Stimulated activated CD4-positive, alpha-beta T cell treated with anti-CD3 and anti-CD28 coated beads, Interleukin-15, amount 100 ng/mL, for 48 hours (primary cell): ENCODE results near the gene PAGE1.
"Not testable (repeated sequence)": the region's sequence is repeated elsewhere in the genome, so short reads cannot be mapped to it uniquely, and the experiment has no call there.

Experiments used
- DNase-seq, 2 donors: peaks; one replicate each; pipeline ENCODE4 v3.0.0-alpha.2; 2020; ENCODE audit warnings: low read depth in 2 of 2

PAGE1 gene, protein sequence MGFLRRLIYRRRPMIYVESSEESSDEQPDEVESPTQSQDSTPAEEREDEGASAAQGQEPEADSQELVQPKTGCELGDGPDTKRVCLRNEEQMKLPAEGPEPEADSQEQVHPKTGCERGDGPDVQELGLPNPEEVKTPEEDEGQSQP

DNA sequence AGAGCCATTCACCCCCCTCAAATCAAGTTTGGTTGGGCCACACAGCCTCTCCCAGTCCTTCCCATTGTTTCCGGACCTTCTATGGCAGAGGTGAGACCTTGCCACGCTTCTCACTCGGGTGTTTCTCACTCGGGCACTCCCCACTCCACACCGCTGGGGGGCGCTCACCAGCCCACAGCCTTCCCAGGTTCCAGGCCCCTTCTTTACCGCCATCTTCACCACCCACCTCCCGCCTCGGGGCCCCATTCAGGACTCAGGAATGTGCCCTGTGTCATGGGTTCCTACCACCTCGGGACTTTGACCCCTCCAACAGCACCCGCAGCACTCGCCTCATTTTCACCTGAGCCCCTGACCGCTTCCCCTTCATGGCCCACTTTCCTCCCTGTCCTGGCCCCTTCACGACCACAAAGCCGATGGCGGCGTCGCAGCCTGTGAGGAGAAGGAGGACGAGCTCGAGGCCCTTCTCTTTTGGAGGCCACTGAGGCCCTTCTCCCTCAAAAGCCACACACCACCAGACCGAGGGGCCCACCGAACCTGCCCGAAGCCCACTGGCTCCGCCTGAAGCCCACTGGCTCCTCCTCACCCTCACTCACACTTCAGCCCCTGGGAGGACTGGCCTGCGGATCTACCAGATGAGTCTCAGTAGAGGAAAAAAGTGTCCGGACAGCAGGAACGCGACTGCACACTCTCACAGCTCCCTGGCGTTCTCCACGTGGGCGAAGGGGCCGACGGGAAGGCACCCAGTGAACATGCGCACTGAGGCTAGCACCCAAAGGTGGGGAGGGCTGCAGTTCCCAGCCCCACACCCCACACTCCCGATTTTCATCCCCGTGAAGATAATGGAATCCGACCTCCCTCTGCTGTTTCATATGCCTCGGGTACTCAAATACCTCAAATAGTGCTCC, at the start of gene PAGE1:
PAGE1 (minus strand) TSS at position 709 of the 905 bp plus-strand sequence. CDS start 1,214 bp downstream, outside the sequence.
- DNase-seq: no peak

DNA sequence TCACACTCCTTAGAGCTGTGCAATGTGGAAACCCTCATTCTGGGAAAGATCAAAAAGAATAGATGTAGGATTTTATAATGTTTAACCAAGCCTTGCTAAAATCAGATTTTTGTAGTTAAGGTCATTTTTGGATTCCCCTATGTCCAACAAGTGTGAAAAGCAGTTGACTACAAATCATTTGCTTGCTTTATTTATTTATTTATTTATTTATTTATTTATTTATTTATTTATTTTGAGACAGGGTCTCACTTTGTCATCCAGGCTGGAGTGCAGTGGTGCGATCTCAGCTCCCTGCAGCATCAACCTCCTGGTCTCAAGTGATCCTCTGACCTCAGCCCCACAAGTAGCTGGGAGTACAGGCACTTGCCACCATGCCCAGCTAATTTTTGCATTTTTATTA, 45.7 kb upstream of the PAGE1 start:
- not testable (repeated sequence) for DNase-seq

DNA sequence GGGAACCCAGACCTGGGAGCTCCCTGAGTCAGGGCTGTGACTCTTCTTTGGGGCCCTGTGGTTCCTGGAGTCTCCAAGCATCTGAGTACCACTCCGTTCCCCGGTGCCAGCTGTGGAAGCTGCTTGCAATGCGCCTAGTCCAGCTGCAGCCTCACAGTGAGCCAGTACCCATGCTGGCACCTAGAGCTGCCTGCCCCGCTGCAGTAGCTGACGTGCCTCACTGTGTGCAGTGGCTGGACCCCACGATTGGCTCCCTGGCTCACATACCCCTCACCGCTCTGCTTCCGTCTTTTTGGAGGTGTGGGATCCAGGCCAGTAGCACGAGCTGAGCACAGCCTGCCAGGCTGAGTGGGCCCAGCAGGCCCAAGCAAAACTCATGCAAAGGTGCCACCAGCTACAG, 32.1 kb upstream of the PAGE1 start:
- no peak for DNase-seq

DNA sequence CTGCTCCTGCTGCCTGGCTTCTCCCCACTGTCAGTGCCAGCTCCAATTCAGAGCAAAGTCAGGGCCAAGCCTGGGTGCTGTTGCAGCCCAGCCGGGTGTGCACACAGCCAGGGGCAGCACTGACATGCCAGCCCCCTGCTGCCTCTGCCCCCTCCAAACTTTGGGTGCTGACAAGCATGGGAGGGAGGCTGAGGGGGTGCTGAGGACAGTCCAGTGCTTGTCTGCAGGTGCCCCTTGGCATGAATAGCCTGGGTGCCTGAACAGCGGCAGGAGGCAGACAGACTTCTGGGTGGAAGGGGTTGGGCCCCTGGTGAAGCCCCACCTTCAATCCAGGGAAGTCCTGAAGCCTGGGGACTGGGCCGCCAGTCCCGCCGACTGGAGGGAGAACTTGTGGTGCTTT, 31.2 kb upstream of the PAGE1 start:
- DNase-seq: no peak

DNA sequence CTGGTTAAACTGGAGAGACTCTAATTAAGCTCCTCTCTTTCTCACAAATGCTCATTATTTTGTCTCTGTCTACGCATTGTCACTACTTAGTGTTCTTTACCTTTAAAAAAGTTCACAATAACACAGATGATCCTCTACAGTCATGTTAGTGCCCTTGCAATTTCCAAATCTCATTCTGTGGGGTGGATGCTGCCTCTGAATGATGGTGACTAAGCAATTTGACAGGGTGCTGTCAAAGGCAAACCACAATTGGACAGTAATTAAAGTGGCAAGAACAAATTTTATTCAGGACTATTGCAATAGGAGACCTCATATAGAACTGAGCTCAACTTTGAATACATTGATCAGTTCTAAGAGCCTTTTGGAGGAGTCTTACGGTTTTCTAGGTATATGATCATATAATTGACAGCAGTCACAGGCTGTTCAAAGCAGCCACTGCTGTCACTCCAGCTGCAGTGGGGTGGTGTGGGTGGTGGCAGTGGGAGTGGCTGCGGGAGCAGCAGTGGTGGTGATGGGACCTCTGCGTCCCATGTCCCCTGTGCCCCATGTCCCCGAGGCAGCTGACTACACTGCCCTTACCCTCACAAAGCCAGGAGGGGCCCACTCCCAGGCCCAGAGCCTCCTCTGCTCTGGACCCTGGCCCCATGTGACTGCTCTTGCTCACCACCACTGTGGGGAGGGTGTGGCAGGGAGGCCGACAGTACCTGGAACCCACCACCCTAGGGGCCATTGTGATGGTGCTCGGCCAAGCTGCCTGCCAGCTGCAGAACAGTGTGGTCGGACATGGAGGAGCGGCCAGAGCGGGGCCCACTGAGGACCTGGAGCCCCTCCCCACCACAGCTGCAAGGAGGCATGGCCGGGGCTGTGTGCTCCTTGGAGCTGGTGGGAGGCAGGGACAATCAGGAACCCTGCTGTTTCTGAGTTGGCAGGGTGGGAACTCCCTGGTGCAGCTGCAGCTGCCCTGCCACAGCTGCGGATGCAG, 30.4 kb upstream of the PAGE1 start:
- no peak for DNase-seq

DNA sequence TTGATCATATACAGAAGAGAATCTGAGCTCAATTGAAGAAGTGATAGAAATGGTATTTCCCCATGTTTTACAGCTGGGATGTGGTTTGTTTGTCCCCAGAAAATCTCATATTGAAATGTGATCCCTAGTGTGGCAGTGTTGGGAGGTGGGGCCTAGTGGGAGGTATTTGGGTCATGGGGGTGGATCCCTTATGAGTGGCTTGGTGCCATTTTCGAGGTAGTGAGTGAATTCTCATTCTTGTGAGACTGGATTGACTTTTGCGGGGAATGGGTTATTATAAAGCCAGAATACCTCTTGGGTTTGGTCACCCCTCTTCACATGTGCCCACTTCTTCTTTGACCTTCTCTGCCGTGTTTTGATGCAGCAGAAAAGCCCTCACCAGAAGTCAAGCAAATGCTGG, 29.6 kb upstream of the PAGE1 start:
- no peak for DNase-seq

DNA sequence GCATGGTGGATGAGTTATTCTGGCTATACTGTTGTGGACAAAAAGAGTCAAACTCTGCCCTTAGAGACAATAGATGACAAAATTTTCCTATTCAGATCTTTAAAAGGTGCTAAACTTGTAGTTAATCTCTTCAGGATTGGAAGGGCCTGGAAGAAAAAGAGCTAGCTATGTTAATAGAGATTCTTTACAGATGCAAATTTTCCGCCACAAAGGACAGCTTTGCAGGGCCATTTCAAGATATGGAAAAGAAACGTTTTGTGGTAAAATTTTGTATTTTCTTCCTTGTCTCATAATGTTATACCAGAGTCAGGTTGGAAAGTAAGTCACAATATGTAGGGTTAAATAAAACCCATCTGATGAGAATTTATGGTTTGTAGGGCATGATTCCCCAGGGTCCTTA, 24.3 kb upstream of the PAGE1 start:
- not testable (repeated sequence) for DNase-seq

DNA sequence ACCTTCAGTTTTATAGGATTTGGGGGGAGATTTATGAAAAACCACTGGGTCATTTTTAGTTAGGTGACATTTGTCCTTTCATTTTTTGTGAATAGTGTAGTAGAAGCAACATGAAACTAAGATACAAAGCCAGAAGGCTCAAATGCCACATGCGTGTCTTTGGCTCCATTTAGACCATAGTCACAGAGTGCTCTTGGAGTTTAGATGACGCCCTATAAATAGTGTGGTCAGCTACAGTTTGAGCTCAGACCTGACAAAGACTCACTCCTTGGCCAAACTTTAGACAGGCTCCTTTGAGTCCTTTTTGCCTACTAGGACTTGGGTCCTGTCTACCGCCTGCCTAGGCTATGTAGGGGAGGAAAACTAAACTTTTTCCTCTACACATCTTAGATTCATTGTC, 16.8 kb upstream of the PAGE1 start:
- no peak for DNase-seq

DNA sequence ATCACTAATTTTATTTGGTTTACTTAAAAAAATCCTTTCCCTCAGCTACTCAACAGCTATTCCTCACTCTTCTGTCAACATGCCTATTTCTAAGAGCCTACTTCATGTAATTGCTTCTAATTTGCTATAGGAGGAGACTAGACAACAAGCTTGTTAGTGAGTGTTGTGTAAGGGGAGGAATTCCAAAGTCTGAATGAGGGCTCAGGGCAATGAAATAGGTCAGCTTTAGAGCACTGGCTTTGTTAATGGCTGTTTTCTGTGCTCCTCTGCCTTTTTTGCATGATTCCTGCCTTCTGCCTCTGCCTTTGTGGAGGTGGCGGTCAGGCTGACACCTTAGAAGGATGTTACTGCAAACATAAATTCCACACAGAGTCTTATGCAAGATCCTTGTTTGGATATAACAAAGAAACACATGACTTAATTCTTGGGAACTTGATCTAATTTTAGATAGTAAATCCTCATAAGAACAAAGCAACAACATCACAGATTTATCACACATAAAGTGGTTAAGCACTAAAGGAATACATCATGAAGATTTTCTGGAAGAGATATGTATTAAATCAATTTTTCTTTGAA, 15.0 kb upstream of the PAGE1 start:
- DNase-seq: no peak

DNA sequence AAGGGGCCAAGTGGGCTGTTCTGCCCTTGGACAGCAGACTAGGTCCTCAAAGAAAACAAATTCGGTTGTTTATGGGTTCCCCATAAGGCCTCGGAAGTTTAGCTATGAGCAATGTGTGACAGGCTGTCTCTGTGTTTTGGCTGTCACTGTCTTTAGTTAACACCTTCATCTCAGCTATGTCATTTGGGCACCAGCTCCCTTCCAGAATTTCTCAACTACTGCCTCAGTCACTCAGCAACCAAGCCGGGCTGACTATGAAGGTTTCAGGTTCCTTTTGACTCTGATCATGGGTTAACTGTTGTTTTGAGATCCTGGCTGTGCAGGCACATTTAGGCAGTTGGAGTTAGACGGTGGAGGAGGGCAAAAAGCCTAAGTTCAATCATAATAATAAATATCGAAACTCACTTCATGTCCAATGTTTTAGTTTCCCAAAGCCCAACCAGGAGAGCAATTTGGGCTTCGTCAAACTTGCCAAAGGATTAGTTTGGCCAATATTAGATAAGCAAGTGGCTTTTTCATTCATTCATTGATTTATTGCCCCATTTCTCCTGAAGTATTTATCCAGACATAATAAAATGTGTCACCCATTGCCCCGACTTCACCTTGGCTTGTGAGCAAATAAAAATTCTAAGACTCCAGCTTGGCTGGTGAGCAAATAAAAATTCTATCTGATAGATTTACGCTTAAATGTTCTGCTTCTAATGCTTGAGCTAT, 9.1 kb upstream of the PAGE1 start:
- DNase-seq: no peak

DNA sequence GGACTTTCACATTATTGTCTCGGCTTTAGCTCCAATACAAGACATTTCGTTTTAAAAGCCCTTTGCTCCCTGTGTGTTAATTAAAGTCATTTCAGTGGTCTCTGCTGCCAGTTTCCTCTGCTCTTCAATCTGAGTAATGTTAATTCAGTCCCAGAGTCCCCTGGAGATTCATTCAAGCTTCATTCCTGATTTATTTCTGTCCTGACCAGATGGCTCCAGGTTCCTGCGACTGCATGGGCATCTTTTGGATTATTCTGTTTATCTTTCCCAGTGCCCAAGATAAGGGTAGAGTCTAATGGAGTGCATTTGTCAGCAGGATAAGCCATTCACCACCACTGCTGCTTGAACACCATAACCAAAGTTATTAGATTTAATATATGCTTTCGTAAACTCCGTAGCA, 6.1 kb upstream of the PAGE1 start:
- DNase-seq: no peak

DNA sequence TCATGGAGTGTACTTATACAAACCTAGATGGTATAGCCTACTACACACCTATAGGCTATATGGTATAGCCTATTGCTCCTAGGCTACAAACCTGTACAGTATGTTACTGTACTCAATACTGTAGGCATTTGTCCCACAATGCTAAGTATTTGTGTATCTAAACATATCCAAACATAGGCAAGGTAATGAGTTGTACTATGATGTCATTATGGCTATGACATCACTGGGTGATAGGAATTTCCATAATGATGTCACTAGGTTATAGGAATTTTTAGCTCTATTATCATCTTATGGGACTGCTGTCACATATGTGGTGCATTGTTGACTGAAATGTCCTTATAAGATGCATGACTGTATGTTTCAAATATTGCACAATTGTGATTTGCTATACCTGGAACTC, 5.5 kb upstream of the PAGE1 start:
- DNase-seq: no peak

DNA sequence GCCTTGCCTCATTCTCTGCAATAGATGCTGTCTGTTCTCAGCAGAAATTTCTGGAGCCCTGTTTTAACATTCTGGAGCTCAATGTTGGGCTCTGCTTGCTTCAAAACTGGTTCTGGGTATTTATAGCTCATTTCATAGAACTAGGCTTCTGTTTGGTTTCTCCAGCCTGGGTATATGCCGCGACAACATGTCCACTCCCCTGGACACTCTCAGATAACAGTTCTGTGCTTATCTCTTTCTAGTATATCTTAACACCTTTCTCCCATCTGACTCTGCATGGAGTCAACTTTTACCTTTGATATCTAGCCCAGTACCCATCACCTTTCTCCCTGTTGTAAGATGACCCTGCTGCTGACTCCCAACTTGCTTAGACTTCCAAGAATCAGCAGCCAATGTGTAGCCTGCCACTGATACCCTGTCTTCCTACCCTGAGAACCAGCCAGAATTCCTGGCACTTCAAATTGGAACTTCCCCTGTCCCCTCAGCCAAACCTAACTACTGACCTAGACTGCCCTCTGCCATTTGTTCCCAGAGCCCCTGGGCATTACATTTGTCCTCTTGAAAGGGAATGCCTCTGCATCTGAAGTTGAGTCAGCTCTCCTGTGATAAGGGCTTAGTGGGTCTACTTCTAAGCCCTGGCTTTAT, 20.6 kb downstream of the PAGE1 start:
- no peak for DNase-seq

DNA sequence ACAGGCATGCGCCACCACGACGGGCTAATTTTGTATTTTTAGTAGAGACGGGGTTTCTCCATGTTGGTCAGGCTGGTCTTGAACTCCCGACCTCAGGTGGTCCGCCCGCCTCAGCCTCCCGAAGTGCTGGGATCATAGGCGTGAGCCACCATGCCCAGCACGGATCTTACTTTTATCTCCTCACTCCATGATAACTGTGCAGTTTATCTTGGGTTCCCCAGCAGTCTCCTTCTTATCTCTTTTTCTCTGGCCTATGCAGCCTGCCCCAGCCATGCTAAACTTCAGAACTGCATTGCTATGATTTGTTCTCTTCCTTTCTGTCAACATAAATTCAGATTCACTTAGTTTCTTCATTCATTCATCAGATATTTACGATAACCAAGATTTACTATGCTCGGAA, 22.4 kb downstream of the PAGE1 start:
- DNase-seq: no peak

DNA sequence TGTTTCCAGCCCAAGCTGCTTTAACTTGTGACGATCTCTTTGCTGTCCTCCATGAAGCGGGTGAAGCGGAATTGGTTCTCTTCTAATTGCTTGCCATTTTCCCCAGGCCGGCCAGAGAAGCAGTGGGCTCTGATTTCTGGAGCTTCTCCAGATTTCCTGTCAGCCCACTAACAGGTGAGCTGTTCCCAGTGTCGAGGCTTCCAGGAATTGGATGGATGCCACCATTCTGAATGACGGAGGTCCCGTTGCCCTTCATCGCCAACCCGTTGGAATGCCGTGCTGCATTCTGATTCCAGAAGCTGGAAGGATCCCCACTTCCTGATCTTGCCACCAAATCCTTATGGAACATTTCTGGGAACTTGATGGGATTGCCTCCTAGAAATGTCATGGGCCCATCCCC, 31.0 kb downstream of the PAGE1 start:
- no peak for DNase-seq

DNA sequence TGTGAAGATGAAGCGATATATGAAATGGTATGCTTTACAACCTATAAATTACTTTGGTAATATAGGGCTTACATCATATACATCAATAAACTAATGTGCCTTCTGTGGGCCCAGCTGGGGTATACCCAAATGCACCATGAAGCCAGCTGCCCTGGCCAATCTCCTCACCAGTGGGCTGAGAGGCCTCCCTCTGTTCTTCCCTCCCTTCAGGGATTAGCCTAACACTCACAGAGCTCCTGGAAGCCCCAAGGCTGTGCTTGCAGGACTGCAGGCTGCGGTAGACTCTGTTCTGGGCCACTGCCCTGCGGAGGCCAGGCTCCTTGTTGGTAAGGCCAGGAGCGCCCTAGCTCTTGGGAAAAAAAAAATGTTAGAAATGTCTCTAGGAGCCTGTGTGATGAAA, 33.9 kb downstream of the PAGE1 start:
- DNase-seq: no peak

DNA sequence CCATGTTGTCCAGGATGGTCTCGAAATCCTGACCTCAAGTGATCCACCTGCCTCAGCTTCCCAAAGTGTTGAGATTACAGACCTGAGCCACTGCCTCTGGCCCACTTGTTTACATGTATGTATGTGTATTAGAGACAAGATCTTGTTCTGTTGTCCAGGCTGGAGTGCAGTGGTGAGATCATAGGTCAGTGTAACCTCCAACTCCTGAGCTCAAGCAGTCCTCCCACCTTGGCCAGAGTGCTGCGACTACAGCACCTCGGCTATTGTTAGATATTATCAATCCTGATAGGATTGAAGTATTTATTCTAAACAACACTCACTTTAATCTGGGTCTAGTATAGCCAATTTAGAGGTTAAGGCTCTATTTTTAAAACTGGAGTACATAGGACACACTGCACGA, 36.0 kb downstream of the PAGE1 start:
- DNase-seq: no peak

DNA sequence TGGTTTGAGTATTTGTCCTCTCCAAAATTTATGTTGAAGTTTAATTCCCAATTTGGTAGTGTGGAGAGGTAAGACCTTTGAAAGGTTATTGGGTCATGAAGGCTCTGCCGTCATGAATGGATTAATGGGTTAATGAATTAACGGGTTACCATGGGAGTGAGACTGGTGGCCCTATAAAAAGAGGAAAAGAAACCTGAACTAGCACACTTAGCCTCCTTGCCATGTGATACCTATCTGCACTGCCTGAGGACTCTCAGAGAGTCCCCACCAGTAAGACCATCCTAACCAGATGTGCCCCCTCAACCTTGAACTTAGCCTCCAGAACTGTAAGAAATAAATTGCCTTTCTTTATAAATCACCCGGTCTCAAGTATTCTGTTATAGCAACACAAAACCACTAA, 39.3 kb downstream of the PAGE1 start:
- no peak for DNase-seq

DNA sequence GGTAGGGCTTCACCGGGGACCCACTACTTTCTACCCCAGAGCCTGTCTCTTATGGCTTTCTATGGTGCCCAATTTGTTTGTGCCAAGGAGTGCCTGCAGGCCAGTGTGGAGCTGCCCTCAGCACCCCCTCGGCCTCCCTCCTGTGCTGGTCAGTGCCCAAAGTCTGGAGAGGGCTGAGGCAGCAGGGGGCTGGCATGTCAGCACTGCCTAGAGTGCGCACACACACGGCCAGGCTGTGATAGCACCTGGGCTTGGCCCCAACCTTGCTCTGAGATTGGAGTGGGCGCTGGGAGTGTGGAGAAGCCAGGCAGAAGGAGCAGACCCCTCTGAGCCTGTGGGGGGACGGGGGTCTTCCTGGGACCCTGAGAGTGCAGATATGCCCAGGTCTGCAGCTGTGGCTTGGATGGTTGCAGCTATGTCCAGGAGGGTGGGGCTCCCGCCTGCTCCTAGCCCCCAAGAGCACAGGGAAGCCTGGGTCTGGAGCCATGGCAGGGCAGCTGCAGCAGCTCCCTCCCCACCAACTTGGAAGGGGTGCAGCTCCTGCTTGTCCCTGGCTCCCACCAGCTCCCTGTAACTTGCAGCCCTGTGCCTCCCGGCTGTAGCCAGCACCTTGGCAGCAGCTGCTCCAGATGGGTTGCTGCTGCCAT, 50.7 kb downstream of the PAGE1 start:
- no peak for DNase-seq
